ENCODE measurements around the gene TMEM182.

GRCh38 chr2:102743259-102743658, 18.6 kb upstream of the TMEM182 start:
- TF ChIP-seq SUZ12 (IDR thresholded peaks at IDR 0.05) (no peak), ARNT (IDR thresholded peaks at IDR 0.05) (no peak), TARDBP (IDR thresholded peaks at IDR 0.05) (no peak), FOXK2 (IDR thresholded peaks at IDR 0.05) (no peak), ELF4 (IDR thresholded peaks at IDR 0.05) (no peak), FOXM1 (IDR thresholded peaks at IDR 0.05; ENCODE audit: borderline replicate concordance) (no peak), L3MBTL2 (conservative IDR thresholded peaks at IDR 0.05) (no peak), HDGF (IDR thresholded peaks at IDR 0.05; ENCODE audit: borderline replicate concordance) (no peak), SP1 (IDR thresholded peaks at IDR 0.05) (no peak), NFRKB (IDR thresholded peaks at IDR 0.05) (no peak)
